Effector memory CD4-positive, alpha-beta T cell (primary cell): ENCODE data around the gene EYS.

ENCODE experiments used
- DNase-seq, 3 donors: peaks; one replicate each; pipeline ENCODE4 v3.0.0-alpha.2; 2020
- H3K27ac ChIP-seq: 2 replicates; pipeline ENCODE4 v1.7.0; 2013; ENCODE audit warnings: mild to moderate bottlenecking, low read length, moderate library complexity; ENCODE audit not compliant: insufficient read depth, poor library complexity, severe bottlenecking
- H3K27me3 ChIP-seq: replicated peaks from 2 replicates; pipeline ENCODE4 v1.7.0; 2013; ENCODE audit warnings: mild to moderate bottlenecking, low read length; ENCODE audit not compliant: insufficient read depth, control insufficient read depth, poor library complexity, severe bottlenecking
- H3K36me3 ChIP-seq: 2 replicates; pipeline ENCODE4 v1.7.0; 2013; ENCODE audit warnings: mild to moderate bottlenecking, low read length, moderate library complexity; ENCODE audit not compliant: control insufficient read depth, insufficient read depth
- H3K4me1 ChIP-seq: 2 replicates; pipeline ENCODE4 v1.7.0; 2013; ENCODE audit warnings: low read length, mild to moderate bottlenecking; ENCODE audit not compliant: control insufficient read depth, insufficient read depth, poor library complexity, severe bottlenecking
- H3K4me3 ChIP-seq: 2 replicates; pipeline ENCODE4 v1.7.0; 2013; ENCODE audit warnings: low read length, low read depth, mild to moderate bottlenecking; ENCODE audit not compliant: insufficient read depth, poor library complexity, severe bottlenecking
- H3K9me3 ChIP-seq: 2 replicates; pipeline ENCODE4 v1.7.0; 2013; ENCODE audit warnings: mild to moderate bottlenecking, low read length, moderate library complexity; ENCODE audit not compliant: control insufficient read depth

Gene EYS

DNA sequence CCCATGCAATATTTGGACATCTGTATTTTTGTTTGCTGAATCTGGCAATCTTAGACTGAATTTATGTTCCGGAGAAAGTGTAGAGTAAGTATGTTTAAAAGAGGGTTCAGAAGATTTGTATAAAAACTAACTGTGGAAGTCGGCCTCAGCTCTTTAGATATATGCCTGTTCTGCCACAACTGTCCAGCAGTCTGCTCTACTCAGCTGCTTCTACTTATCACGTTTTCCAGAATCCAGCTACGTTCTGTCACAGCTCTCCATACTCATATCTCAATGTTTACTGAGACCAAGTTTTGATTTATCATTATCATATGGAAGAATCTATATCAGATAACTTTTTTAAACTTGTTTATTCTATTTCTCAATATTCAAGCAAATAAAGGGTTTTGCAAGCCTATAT is 721.3 kb downstream of the EYS start:
- DNase-seq = no peak
- Histone ChIP-seq H3K4me3 (no peak overlapping the region), H3K9me3 (no peaks in the 10 kb centered on the region), H3K4me1 (no peaks in the 10 kb centered on the region), H3K27me3 (no peaks in the 10 kb centered on the region), H3K27ac (no peak overlapping the region), H3K36me3 (no peaks in the 10 kb centered on the region)

DNA sequence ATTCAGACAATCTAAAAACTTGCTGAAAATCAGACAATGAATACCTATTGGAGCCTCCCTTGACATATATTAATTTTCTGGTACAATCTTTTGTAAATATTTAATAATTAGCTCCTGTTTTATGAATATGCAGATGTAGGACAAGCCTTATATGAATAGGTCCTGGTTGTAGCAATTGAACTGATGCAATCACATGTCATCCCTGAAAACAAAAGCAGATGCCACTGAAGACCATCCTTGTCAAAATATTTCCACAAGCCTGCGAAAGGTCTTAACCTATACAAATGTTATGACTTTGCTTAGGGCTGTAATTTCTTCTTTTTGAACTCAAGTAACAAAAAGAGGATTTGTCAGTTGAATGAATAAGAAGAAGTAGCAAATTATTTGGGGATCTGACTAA is 722.1 kb downstream of the EYS start:
- no peak for DNase-seq
- no peaks in the 10 kb centered on the region for H3K9me3 ChIP-seq
- no peak overlapping the region for H3K27ac ChIP-seq
- no peak overlapping the region for H3K4me3 ChIP-seq
- no peaks in the 10 kb centered on the region for H3K36me3 ChIP-seq
- H3K27me3 ChIP-seq = no peaks in the 10 kb centered on the region
- no peaks in the 10 kb centered on the region for H3K4me1 ChIP-seq

DNA sequence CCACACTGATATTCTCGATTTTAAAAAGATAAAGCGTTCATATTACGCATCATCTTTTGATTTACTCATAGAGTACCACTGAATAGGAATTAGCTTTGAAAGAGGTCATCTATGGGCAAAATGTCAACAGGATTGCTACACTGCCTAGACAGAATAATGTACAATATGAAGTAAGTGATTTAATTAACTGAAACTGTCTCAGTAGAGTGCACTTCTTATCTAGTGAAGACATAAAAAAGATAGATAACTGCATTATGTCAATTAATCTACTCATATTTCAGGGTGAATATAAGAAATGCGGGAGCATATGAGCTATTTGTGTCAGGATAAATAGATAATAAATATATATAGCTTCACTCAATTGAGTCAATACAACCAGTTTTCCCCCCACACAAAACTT is 723.9 kb downstream of the EYS start:
- H3K27ac ChIP-seq = no peak overlapping the region
- no peaks in the 10 kb centered on the region for H3K4me1 ChIP-seq
- H3K27me3 ChIP-seq = no peaks in the 10 kb centered on the region
- DNase-seq = no peak
- no peaks in the 10 kb centered on the region for H3K9me3 ChIP-seq
- H3K36me3 ChIP-seq = no peaks in the 10 kb centered on the region
- no peak overlapping the region for H3K4me3 ChIP-seq

DNA sequence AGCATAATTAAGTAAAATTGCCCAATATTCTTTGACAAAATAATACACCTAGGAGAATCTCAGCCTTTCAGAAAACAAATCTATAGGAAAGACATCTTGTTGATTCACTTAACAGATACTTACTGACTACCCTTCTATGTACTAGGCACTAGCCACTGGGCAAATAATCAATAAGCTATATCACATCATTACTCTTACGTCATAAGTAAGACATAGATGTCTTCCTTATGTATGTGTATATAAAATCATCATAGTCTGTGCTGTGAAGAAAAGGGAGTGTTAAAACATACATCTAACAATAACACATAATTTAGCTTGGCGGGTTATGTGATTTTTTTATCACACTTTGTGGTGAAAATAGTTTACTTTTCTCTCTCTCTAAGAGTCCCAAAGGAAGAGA is 733.9 kb downstream of the EYS start:
- H3K9me3 ChIP-seq = no peaks in the 10 kb centered on the region
- H3K4me1 ChIP-seq = no peaks in the 10 kb centered on the region
- DNase-seq = no peak
- H3K27ac ChIP-seq = no peak overlapping the region
- no peaks in the 10 kb centered on the region for H3K27me3 ChIP-seq
- H3K4me3 ChIP-seq = no peak overlapping the region
- H3K36me3 ChIP-seq = no peaks in the 10 kb centered on the region

DNA sequence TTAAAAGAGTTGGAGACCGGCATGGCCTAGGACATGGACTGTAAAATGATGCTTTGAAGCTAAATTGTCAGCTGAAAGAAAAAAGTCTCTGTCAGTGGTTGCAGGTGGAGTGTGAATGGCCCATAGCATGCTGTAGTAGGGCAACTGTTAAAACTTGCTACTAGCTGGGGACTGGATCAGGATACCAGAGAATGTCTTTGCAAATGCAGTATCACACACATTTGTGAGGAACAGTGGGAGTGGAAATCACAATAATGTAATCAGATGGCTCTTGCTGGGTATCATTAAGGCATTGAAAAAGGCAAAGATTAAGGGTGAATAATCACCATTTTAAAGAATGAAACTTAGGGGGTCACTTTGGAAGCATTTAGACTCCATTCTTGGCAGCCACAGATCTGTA is 737.9 kb downstream of the EYS start:
- Histone ChIP-seq H3K4me1 (no peaks in the 10 kb centered on the region), H3K36me3 (no peaks in the 10 kb centered on the region), H3K27me3 (no peaks in the 10 kb centered on the region), H3K4me3 (no peak overlapping the region), H3K27ac (no peak overlapping the region), H3K9me3 (no peaks in the 10 kb centered on the region)
- no peak for DNase-seq

DNA sequence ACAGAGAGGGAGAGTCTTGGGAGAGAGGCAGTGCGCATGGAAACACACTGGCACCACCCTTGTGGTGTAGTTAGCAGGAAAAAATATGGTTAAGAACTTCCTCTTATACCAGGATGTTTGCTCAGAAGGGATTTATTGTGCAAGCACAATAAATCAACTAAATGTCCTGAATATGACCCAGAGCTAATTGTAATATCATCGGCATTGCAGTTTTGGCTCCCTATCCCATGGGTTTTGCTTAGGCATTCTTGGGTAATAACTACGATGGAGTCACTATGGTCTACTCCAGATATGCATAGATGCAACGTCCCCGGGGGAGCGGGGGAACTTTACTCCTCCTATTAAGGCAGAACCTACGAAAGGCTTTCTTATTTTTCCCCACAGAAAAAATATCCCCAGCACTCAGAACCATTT is 751.6 kb downstream of the EYS start:
- H3K27me3 ChIP-seq = no peaks in the 10 kb centered on the region
- no peak for DNase-seq
- H3K27ac ChIP-seq = no peak overlapping the region
- no peaks in the 10 kb centered on the region for H3K9me3 ChIP-seq
- H3K4me1 ChIP-seq = no peaks in the 10 kb centered on the region
- no peaks in the 10 kb centered on the region for H3K36me3 ChIP-seq
- H3K4me3 ChIP-seq = no peak overlapping the region

DNA sequence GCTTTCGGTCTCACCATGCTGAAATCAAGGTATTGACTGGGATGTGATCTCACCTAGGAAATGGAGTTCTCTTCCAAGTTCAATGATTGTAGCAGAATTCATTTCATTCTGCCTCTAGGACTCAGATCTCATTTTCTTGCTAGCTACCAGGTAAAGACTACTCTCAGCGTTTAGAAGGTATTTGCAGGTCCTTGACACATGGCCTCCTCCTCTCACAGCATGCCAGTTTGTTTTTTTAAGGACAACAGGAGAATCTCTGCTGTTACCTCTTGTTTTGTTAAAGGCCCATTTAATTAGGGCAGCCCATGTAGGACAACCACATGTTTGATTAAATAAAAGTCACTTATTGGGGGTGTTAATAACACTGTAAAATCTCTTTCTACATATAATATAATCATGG is 757.8 kb downstream of the EYS start:
- no peaks in the 10 kb centered on the region for H3K4me1 ChIP-seq
- no peak overlapping the region for H3K27ac ChIP-seq
- no peaks in the 10 kb centered on the region for H3K27me3 ChIP-seq
- no peaks in the 10 kb centered on the region for H3K9me3 ChIP-seq
- no peak for DNase-seq
- no peak overlapping the region for H3K4me3 ChIP-seq
- H3K36me3 ChIP-seq = no peaks in the 10 kb centered on the region

DNA sequence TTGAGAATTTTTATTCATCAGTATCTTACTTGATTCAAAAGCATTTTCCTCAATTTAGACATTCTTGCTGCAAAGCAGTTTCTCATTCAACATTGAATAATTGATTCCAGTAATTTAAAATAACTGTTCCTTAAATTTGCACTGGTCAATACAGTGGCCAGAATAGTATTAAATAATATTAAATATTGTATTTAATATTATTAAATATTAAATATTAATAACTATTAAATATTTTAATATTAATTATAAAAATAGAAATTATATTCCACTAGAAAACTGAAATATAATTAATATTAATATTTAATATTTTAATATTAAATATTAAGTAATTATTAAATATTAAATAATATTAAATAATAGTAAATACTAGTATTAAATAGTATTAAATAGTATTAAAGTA is 758.8 kb downstream of the EYS start:
- Histone ChIP-seq H3K27me3 (no peaks in the 10 kb centered on the region), H3K4me3 (no peak overlapping the region)

DNA sequence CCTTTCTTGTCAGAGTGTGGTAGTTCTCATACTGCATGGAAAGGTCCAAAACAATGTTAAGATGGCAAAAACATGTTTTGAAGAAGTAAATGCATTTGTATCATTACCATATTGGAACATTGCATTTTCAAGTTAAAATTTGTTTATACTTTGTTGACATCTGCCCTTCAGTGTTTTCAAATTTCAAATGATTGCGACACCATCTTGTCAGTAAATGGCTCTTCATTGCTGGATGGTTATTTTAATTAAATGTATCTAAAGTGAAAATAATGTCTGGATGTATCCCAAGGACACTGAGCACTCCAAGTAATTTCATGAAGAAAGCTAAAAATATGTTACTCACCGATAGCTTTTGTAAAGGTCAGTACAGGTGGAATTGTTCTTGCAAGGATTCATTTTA is 761.6 kb downstream of the EYS start:
- no peak overlapping the region for H3K27ac ChIP-seq
- H3K9me3 ChIP-seq = no peaks in the 10 kb centered on the region
- no peaks in the 10 kb centered on the region for H3K36me3 ChIP-seq
- H3K4me1 ChIP-seq = no peaks in the 10 kb centered on the region
- H3K4me3 ChIP-seq = no peak overlapping the region
- DNase-seq = no peak
- H3K27me3 ChIP-seq = no peaks in the 10 kb centered on the region

More for the DNA sequence above, 758.8 kb downstream of the EYS start:
- H3K9me3 ChIP-seq = no peaks in the 10 kb centered on the region
- no peaks in the 10 kb centered on the region for H3K36me3 ChIP-seq
- H3K4me1 ChIP-seq = no peaks in the 10 kb centered on the region
- no peak for DNase-seq
- no peak overlapping the region for H3K27ac ChIP-seq

DNA sequence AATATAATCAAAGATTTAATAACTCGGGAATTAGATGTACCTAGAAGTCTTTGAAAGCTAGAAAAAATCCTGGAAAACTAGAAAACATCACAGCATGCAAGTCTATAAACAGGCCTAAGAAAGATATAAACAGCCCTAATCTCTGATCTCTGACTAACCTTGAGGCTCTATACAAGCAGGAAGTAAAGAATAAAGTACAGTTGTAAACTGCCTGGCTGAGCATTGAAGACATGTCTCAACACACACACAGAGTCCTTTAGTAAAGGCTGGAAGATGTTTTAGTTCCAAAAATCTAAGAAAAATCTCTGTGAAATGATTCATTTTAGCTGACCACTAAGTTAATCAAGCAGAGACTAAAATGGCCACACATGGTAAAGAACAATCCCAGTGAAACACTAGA is 774.5 kb downstream of the EYS start:
- H3K27me3 ChIP-seq = no peaks in the 10 kb centered on the region
- no peak overlapping the region for H3K4me3 ChIP-seq
- H3K27ac ChIP-seq = no peak overlapping the region
- no peaks in the 10 kb centered on the region for H3K36me3 ChIP-seq
- no peaks in the 10 kb centered on the region for H3K9me3 ChIP-seq
- no peaks in the 10 kb centered on the region for H3K4me1 ChIP-seq
- no peak for DNase-seq

DNA sequence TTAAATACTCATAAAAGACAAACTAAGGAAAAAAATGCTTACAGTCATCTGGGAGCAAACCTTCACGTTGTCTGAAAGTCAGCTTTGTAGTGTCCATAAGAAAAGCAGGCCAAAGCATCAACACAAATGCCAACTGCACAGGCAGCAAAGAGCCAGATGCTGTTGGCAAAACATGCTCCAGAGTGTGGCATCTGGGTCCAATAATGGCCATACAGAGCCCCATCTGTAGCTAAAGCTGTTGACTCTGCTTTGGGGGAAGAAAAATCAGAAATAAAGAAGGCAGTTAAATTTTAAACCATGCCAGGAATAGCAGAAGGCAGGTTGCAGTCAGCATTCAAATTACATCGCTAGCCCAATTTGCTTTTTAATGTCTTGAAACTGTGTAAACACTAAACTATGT is 776.3 kb downstream of the EYS start:
- no peaks in the 10 kb centered on the region for H3K27me3 ChIP-seq
- H3K4me1 ChIP-seq = no peaks in the 10 kb centered on the region
- no peaks in the 10 kb centered on the region for H3K36me3 ChIP-seq
- no peaks in the 10 kb centered on the region for H3K9me3 ChIP-seq
- no peak overlapping the region for H3K27ac ChIP-seq
- H3K4me3 ChIP-seq = no peak overlapping the region
- no peak for DNase-seq
